Stomach (tissue), 9 donors: ENCODE results near the gene ZNF555. TPM values are rescaled to one million over a fixed set of nuclear protein-coding genes. Genes with fewer than 3 reads are reported as not detected.

ENCODE experiments used
- DNase-seq, 2 donors: peaks; one replicate each; pipeline versions ENCODE4 v3.0.0 to v3.0.0-alpha.2; 2013 to 2019
- H3K27ac ChIP-seq, 5 donors: fragments of 200-600 bp in 4 of 5; sonication (generic) in 4 of 5; one replicate each; pipeline ENCODE4 v1.5.1; 2013 to 2019; ENCODE audit warnings: mild to moderate bottlenecking in 1 of 5, moderate library complexity in 1 of 5
- H3K27me3 ChIP-seq, 3 donors: fragments of 200-600 bp; sonication (generic); one replicate each; pipeline ENCODE4 v1.5.1; 2017 to 2019; ENCODE audit warnings: mixed run types in 1 of 3
- H3K36me3 ChIP-seq, 4 donors: fragments of 200-600 bp; sonication (generic); 1 replicate in 3 of 4; 2 replicates in 1 of 4; pipeline ENCODE4 v1.5.1; 2016 to 2019
- H3K4me1 ChIP-seq, 4 donors: fragments of 200-600 bp; sonication (generic); one replicate each; pipeline ENCODE4 v1.5.1; 2016 to 2019
- H3K4me3 ChIP-seq, 4 donors: fragments of 200-600 bp; sonication (generic) in 3 of 4; one replicate each; pipeline ENCODE4 v1.5.1; 2016 to 2019; ENCODE audit warnings: mild to moderate bottlenecking in 1 of 4
- H3K9me3 ChIP-seq, 4 donors: fragments of 200-600 bp; sonication (generic); one replicate each; pipeline ENCODE4 v1.5.1; 2016 to 2019
- EP300 ChIP-seq: sonication (generic); formaldehyde crosslinking; IDR thresholded peaks from one replicate; pipeline ENCODE4 v1.6.1; 2017; ENCODE audit warnings: antibody characterized with exemption
- POLR2A ChIP-seq, 4 donors: fragments of 450-650 bp; IDR thresholded peaks; one replicate each; pipeline ENCODE4 v1.6.1; 2016; ENCODE audit warnings: antibody characterized with exemption in 4 of 4, control low read depth in 2 of 4, mild to moderate bottlenecking in 1 of 4, moderate library complexity in 1 of 4
- POLR2AphosphoS5 ChIP-seq, 3 donors: sonication (generic); formaldehyde crosslinking; IDR thresholded peaks; one replicate each; pipeline ENCODE4 v1.6.1; 2016; ENCODE audit warnings: antibody characterized with exemption in 3 of 3
- WGBS, 5 donors: extraction: QIAGEN DNeasy Blood & Tissue Kit in 3 of 5; methylation state at CpG; one replicate each; pipeline versions ENCODE4 v1.1.5 to v1.1.7; 2013 to 2018; 5-methylcytosine and 5-hydroxymethylcytosine counted together
- intact Hi-C: fragments of 100-400 bp; cut with DNase I; formaldehyde crosslinking; loops from one replicate; pipeline ENCODE4 v1.15.1; 2023; ENCODE audit warnings: low total_unique reads
- polyA plus RNA-seq, 3 donors: library from polyadenylated mRNA; stranded (reverse); fragments of 200-250 nt; gene quantifications; one replicate each; pipeline ENCODE4 v1.2.3, GENCODE V29; 2013
- total RNA-seq, 5 donors: library from RNA; depleted of rRNA; stranded (reverse); fragments of >200 nt; gene quantifications; one replicate each; pipeline versions ENCODE4 v1.1.0 to v1.2.3, GENCODE V29; 2014 to 2016
- TF ChIP-seq, protein P1 (sequence below), 7 experiments: fragments of 450-650 bp in 4 of 7; fragments of 200-600 bp in 3 of 7; sonication (generic) in 3 of 7; IDR thresholded peaks; one replicate each; pipeline ENCODE4 v1.5.1; 2016 to 2019; ENCODE audit warnings: antibody characterized with exemption in 7 of 7, control low read depth in 2 of 7, mild to moderate bottlenecking in 1 of 7
- donor health status: healthy with polysubstance abuse.
- donor health status: Bipolar disorder and iron deficiency.
- donor health status: healthy.

ZNF555 gene
- total and polyA plus RNA-seq, 8 donors: 0.58 to 11.2 (median 2.1) TPM

GRCh38 chr19:2812414-2813234 lies 28.7 kb upstream of the ZNF555 start:
- peaks cover 29 to 77% (median 67%) of the 10 kb centered on the region in 4 donors for H3K36me3 ChIP-seq
- H3K4me1 ChIP-seq: no peaks in the 10 kb centered on the region
- H3K27me3 ChIP-seq: no peaks in the 10 kb centered on the region
- DNase-seq: no peak
- H3K27ac ChIP-seq: peak overlapping the region in 1 of 5 donors; percentile 38
- H3K9me3 ChIP-seq: no peaks in the 10 kb centered on the region
- H3K4me3 ChIP-seq: no peak overlapping the region
- TF ChIP-seq POLR2AphosphoS5 (IDR thresholded peaks at IDR 0.05): no peak
- no peak for TF ChIP-seq EP300
- no peak for TF ChIP-seq POLR2A (IDR thresholded peaks at IDR 0.05)
- TF ChIP-seq, protein P1, sequence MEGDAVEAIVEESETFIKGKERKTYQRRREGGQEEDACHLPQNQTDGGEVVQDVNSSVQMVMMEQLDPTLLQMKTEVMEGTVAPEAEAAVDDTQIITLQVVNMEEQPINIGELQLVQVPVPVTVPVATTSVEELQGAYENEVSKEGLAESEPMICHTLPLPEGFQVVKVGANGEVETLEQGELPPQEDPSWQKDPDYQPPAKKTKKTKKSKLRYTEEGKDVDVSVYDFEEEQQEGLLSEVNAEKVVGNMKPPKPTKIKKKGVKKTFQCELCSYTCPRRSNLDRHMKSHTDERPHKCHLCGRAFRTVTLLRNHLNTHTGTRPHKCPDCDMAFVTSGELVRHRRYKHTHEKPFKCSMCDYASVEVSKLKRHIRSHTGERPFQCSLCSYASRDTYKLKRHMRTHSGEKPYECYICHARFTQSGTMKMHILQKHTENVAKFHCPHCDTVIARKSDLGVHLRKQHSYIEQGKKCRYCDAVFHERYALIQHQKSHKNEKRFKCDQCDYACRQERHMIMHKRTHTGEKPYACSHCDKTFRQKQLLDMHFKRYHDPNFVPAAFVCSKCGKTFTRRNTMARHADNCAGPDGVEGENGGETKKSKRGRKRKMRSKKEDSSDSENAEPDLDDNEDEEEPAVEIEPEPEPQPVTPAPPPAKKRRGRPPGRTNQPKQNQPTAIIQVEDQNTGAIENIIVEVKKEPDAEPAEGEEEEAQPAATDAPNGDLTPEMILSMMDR (IDR thresholded peaks at IDR 0.05): no peak
- 92 to 96% (median 94%) methylated on average over 10 to 37 of the region's 37 CpGs for WGBS, 5 donors
- intact Hi-C loops: no loop called here

DNA sequence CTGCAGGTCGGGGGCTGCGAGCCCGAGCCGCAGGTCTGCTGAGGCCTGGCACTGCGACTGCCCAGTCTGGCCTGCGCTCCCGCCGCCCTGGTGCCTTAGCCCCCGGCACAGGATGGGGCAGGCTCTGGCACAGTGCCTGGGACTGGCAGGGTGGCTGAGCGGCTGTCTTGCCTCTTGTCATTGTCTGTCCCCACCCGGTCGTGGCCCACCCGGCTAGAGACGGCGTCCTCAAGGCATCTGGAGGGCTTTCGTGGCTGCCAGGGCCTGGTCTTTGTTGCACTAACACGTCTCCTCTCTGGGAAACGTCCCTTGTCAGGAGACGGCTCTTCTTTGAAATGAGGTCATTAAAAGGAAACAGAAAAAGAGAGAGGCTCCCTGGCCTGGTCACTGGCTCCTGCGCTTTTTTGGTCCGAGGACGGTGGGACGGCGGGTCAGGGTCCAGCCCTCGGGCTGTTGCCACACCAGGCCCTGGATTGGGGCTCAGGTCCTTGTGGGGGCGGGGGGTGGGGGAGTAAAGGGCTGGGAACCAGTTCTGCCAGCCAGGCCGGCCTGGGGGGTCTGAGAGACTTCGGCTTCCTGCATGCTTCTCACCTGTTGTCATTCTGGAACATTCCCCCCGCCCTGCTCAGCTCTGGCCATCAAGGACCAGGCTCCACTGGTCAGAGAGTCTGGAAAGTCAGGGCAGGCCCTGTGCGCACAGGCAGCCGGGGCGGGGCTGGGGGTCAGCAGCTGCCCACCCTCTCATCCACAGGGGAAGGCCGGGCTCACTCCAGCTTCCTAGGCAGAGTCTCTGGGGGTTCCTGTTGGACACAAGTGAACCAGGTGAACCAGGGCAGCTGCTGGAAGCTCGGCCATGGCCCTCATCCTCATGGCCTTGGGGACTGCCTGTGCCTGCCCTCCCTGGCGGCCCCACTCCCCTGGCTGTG lies 27.8 kb upstream of the ZNF555 start:
- H3K36me3 ChIP-seq: peaks cover 23 to 69% (median 58%) of the 10 kb centered on the region in 4 donors
- H3K9me3 ChIP-seq: no peaks in the 10 kb centered on the region
- intact Hi-C loops: no loop called here
- DNase-seq: no peak
- peak overlapping the region in 1 of 5 donors; percentile 38 for H3K27ac ChIP-seq
- no peaks in the 10 kb centered on the region for H3K27me3 ChIP-seq
- no peak overlapping the region for H3K4me3 ChIP-seq
- TF ChIP-seq, protein P1 (IDR thresholded peaks at IDR 0.05): no peak
- TF ChIP-seq POLR2A (IDR thresholded peaks at IDR 0.05): no peak
- no peak for TF ChIP-seq POLR2AphosphoS5 (IDR thresholded peaks at IDR 0.05)
- no peak for TF ChIP-seq EP300
- 80 to 92% (median 88%) methylated on average over 10 to 35 of the region's 35 CpGs for WGBS, 5 donors
- no peaks in the 10 kb centered on the region for H3K4me1 ChIP-seq

DNA sequence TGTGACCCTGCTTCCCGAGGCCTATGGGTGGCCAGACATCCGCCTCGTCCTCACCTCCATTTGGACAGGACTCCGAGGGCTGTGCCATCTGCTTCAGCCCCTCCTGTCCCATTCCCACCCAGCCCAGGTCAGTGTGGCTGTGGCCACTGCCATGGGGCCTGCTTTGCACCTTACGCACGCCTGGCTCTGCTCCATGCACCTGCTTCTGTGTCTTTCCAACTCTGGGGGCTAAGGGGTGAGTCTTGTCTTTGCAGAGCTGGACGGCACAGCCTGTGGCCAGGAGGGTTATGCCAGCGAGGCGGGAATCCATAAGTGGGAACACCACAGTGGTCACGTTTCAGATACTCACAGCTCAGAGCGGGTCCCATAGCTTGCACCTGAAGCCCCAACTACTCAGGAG lies 26.8 kb upstream of the ZNF555 start:
- no peak for DNase-seq
- 93 to 95% (median 94%) methylated on average over 8 to 11 of the region's 11 CpGs for WGBS, 5 donors
- Histone ChIP-seq H3K27ac (no peak overlapping the region), H3K36me3 (peaks cover 16 to 59% (median 49%) of the 10 kb centered on the region in 4 donors), H3K4me3 (no peak overlapping the region), H3K27me3 (no peaks in the 10 kb centered on the region), H3K9me3 (no peaks in the 10 kb centered on the region), H3K4me1 (peaks cover 0 to 6% (median 4%) of the 10 kb centered on the region in 4 donors)
- intact Hi-C loops: no loop called here
- no peak for TF ChIP-seq POLR2A (IDR thresholded peaks at IDR 0.05)
- no peak for TF ChIP-seq POLR2AphosphoS5 (IDR thresholded peaks at IDR 0.05)
- TF ChIP-seq, protein P1 (IDR thresholded peaks at IDR 0.05): no peak
- no peak for TF ChIP-seq EP300

- WGBS, 5 donors: 83 to 96% (median 93%) methylated on average over 11 to 13 of the region's 13 CpGs
- Histone ChIP-seq H3K4me1 (peaks cover under 1 to 12% (median 7%) of the 10 kb centered on the region in 4 donors), H3K4me3 (no peak overlapping the region), H3K36me3 (peaks cover 9 to 52% (median 41%) of the 10 kb centered on the region in 4 donors), H3K27me3 (no peaks in the 10 kb centered on the region), H3K27ac (no peak overlapping the region), H3K9me3 (no peaks in the 10 kb centered on the region)
- TF ChIP-seq POLR2A (IDR thresholded peaks at IDR 0.05) (no peak), EP300 (no peak), POLR2AphosphoS5 (IDR thresholded peaks at IDR 0.05) (no peak)
- TF ChIP-seq, protein P1 (IDR thresholded peaks at IDR 0.05): no peak
- intact Hi-C loops: no loop called here
- DNase-seq: no peak
Observed at GRCh38 chr19:2815191-2815614, 26.1 kb upstream of the ZNF555 start.
